H9 (cell line): ENCODE results near the gene ABCC3. TPM values are rescaled to one million over a fixed set of nuclear protein-coding genes. Genes with fewer than 3 reads are reported as not detected.

ENCODE experiments used
- DNase-seq: peaks from one replicate; pipeline ENCODE4 v3.0.0-alpha.2; 2017
- H2AFZ ChIP-seq: one replicate; pipeline ENCODE4 v1.6.1; 2013; ENCODE audit warnings: mild to moderate bottlenecking, low read length, control low read depth, moderate library complexity
- H2AK5ac ChIP-seq: 2 replicates; pipeline ENCODE4 v1.6.1; 2013; ENCODE audit warnings: low read length, control low read depth, mixed read lengths; ENCODE audit not compliant: insufficient read length
- H2BK120ac ChIP-seq: one replicate; pipeline ENCODE4 v1.6.1; 2013; ENCODE audit warnings: low read depth, mild to moderate bottlenecking, low read length, control low read depth, inconsistent platforms; ENCODE audit not compliant: poor library complexity, severe bottlenecking
- H2BK12ac ChIP-seq: 2 replicates; pipeline ENCODE4 v1.6.1; 2013; ENCODE audit warnings: low read length, control low read depth, mixed read lengths, low read depth; ENCODE audit not compliant: insufficient read length
- H2BK15ac ChIP-seq: 2 replicates; pipeline ENCODE4 v1.6.1; 2013; ENCODE audit warnings: low read depth, low read length, control low read depth
- H2BK20ac ChIP-seq: one replicate; pipeline ENCODE4 v1.6.1; 2013; ENCODE audit warnings: low read depth, mild to moderate bottlenecking, low read length, control low read depth, inconsistent platforms; ENCODE audit not compliant: poor library complexity, severe bottlenecking
- H2BK5ac ChIP-seq: 2 replicates; pipeline ENCODE4 v1.6.1; 2013; ENCODE audit warnings: low read length, control low read depth, mixed read lengths; ENCODE audit not compliant: insufficient read length
- H3K14ac ChIP-seq: 2 replicates; pipeline ENCODE4 v1.6.1; 2013; ENCODE audit warnings: low read length, control low read depth; ENCODE audit not compliant: insufficient read depth
- H3K18ac ChIP-seq: 2 replicates; pipeline ENCODE4 v1.6.1; 2013; ENCODE audit warnings: low read depth, mild to moderate bottlenecking, mixed read lengths, low read length, control low read depth; ENCODE audit not compliant: insufficient read length
- H3K23ac ChIP-seq: 2 replicates; pipeline ENCODE4 v1.6.1; 2013; ENCODE audit warnings: low read length, control low read depth, mixed read lengths, low read depth; ENCODE audit not compliant: insufficient read length
- H3K23me2 ChIP-seq: 2 replicates; pipeline ENCODE4 v1.6.1; 2013; ENCODE audit warnings: low read depth, mild to moderate bottlenecking, mixed read lengths, low read length, control low read depth; ENCODE audit not compliant: insufficient read length, poor library complexity, severe bottlenecking
- H3K27ac ChIP-seq: 2 replicates; pipeline ENCODE4 v1.5.1; 2013; ENCODE audit warnings: low read length, control low read depth, mixed read lengths, low read depth; ENCODE audit not compliant: insufficient read length
- H3K27me3 ChIP-seq: 2 replicates; pipeline ENCODE4 v1.6.1; 2013; ENCODE audit warnings: low read length, control low read depth, inconsistent platforms; ENCODE audit not compliant: insufficient read depth
- H3K4ac ChIP-seq: 2 replicates; pipeline ENCODE4 v1.6.1; 2013; ENCODE audit warnings: low read depth, mild to moderate bottlenecking, control low read depth, inconsistent platforms, low read length, moderate library complexity
- H3K4me1 ChIP-seq: 2 replicates; pipeline ENCODE4 v1.6.1; 2013; ENCODE audit warnings: low read length, control low read depth, inconsistent platforms; ENCODE audit not compliant: insufficient read depth
- H3K4me2 ChIP-seq: 2 replicates; pipeline ENCODE4 v1.6.1; 2013; ENCODE audit warnings: low read length, control low read depth, mixed read lengths; ENCODE audit not compliant: insufficient read length, insufficient read depth
- H3K56ac ChIP-seq: 2 replicates; pipeline ENCODE4 v1.6.1; 2013; ENCODE audit warnings: low read depth, mild to moderate bottlenecking, mixed read lengths, low read length, control low read depth; ENCODE audit not compliant: insufficient read length
- H3K79me1 ChIP-seq: 2 replicates; pipeline ENCODE4 v1.6.1; 2013; ENCODE audit warnings: low read depth, mild to moderate bottlenecking, moderate library complexity, low read length, control low read depth, inconsistent platforms; ENCODE audit not compliant: insufficient read depth, poor library complexity, severe bottlenecking
- H3K79me2 ChIP-seq: 2 replicates; pipeline ENCODE4 v1.6.1; 2013; ENCODE audit warnings: low read length, control low read depth, inconsistent platforms; ENCODE audit not compliant: insufficient read depth
- H3K9ac ChIP-seq: 2 replicates; pipeline ENCODE4 v1.6.1; 2013; ENCODE audit warnings: low read length, control low read depth, mixed read lengths; ENCODE audit not compliant: insufficient read length; ENCODE audit errors: extremely low read depth
- H3K9me3 ChIP-seq: one replicate; pipeline ENCODE4 v1.6.1; 2013; ENCODE audit warnings: low read depth, low read length, inconsistent platforms; ENCODE audit not compliant: control insufficient read depth
- H3T11ph ChIP-seq: one replicate; pipeline ENCODE4 v1.6.1; 2013; ENCODE audit warnings: mild to moderate bottlenecking, low read length, control low read depth, inconsistent platforms
- H4K20me1 ChIP-seq: one replicate; pipeline ENCODE4 v1.6.1; 2013; ENCODE audit not compliant: control insufficient read depth, insufficient read length, insufficient read depth
- H4K5ac ChIP-seq: 2 replicates; pipeline ENCODE4 v1.6.1; 2013; ENCODE audit warnings: low read depth, mild to moderate bottlenecking, mixed read lengths, low read length, control low read depth; ENCODE audit not compliant: insufficient read length
- H4K8ac ChIP-seq: replicated peaks from 2 replicates; pipeline ENCODE4 v1.6.1; 2013; ENCODE audit warnings: low read length, control low read depth, mixed read lengths, low read depth; ENCODE audit not compliant: insufficient read length
- H4K91ac ChIP-seq: 2 replicates; pipeline ENCODE4 v1.6.1; 2013; ENCODE audit warnings: low read depth, mild to moderate bottlenecking, moderate library complexity, mixed read lengths, low read length, control low read depth; ENCODE audit not compliant: insufficient read length
- H3K27ac Mint-ChIP-seq, 3 experiments: 2 replicates in 2 of 3; 3 replicates in 1 of 3; pipeline ENCODE4 v1.8.0; 2020 to 2021; ENCODE audit warnings: mixed read lengths in 3 of 3, mild to moderate bottlenecking in 1 of 3, moderate library complexity in 1 of 3
- H3K27me3 Mint-ChIP-seq: 2 replicates; pipeline ENCODE4 v1.8.0; 2021; ENCODE audit warnings: low read depth, mild to moderate bottlenecking, moderate library complexity, mixed read lengths
- H3K36me3 Mint-ChIP-seq, 3 experiments: 2 replicates in 2 of 3; 3 replicates in 1 of 3; pipeline ENCODE4 v1.8.0; 2020 to 2021; ENCODE audit warnings: low read depth in 3 of 3, mixed read lengths in 3 of 3; ENCODE audit not compliant: insufficient read depth in 1 of 3
- H3K4me1 Mint-ChIP-seq, 2 experiments: 2 replicates each; pipeline ENCODE4 v1.8.0; 2020; ENCODE audit warnings: mixed read lengths in 2 of 2
- H3K4me3 Mint-ChIP-seq, 2 experiments: 2 replicates in 1 of 2; 3 replicates in 1 of 2; pipeline ENCODE4 v1.8.0; 2020 to 2021; ENCODE audit warnings: mild to moderate bottlenecking in 2 of 2, mixed read lengths in 2 of 2, moderate library complexity in 1 of 2
- H3K9me3 Mint-ChIP-seq, 2 experiments: 2 replicates in 1 of 2; 3 replicates in 1 of 2; pipeline ENCODE4 v1.8.0; 2020; ENCODE audit warnings: mild to moderate bottlenecking in 2 of 2, mixed read lengths in 2 of 2, moderate library complexity in 1 of 2
- WGBS: extraction: QIAGEN DNeasy Blood & Tissue Kit; methylation state at CpG from one replicate; pipeline ENCODE4 v1.1.7; 2013; ENCODE audit warnings: missing lambda C conversion rate, low lambda C conversion rate, mixed read lengths; ENCODE audit not compliant: insufficient read length; ENCODE audit errors: extremely low coverage; 5-methylcytosine and 5-hydroxymethylcytosine counted together
- total RNA-seq: library from RNA; stranded (reverse); gene quantifications from 2 replicates; pipeline ENCODE4 v1.2.1, GENCODE V29; 2021
- TF ChIP-seq, protein P1 (sequence below): fragments of 200-600 bp; sonication (generic); conservative IDR thresholded peaks from 3 replicates; pipeline ENCODE4 v1.8.0; 2021; ENCODE audit warnings: antibody characterized with exemption, mild to moderate bottlenecking

ABCC3 gene
- total RNA-seq, 1 experiment from 2014 or later, result 0.31 TPM

DNA sequence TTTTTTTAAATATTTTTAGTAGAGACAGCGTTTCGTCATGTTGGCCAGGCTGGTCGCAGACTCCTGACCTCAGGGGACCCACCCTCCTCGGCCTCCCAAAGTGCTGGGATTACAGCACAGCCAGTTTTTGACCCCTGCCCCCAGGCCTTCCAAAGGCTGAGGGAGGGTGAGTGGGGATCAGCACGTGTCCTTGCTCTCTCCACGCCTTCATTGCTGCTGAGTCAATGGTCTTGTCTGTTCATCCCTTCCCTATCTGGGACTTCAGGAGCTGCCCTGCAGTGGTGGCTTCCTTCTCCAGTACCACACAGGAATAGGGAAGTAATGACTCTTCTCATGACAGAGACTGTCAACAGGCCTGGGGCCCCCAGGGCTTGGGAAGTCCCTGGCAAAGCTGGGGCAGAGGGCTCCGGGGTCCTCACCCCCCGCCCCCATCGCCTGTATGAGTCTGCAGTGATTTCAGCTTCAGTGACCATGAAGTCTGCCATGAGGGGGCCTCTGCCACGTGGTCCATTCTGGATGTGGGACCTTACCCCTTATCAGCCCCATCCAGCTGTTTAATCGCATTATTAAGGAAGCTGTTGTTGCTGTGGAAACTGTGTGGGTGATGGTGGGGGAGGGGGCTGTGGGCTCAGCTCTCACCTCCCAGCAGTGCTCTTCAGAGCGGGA is 6.1 kb downstream of the ABCC3 start:
- no CpG with 5 or more reads among the region's 12 CpGs for WGBS
- Histone ChIP-seq H3K27me3 (peaks cover 2% of the 10 kb centered on the region; the same call in 1 of the 2 replicates), H3K4me2 (no peak overlapping the region)

More for the DNA sequence above, 6.1 kb downstream of the ABCC3 start:
- H4K20me1 ChIP-seq, result peaks cover 2% of the 10 kb centered on the region
- H3K79me2 ChIP-seq, result no peaks in the 10 kb centered on the region
- no peak overlapping the region for H3K56ac ChIP-seq
- no peak overlapping the region for H3K27ac ChIP-seq
- TF ChIP-seq, protein P1, sequence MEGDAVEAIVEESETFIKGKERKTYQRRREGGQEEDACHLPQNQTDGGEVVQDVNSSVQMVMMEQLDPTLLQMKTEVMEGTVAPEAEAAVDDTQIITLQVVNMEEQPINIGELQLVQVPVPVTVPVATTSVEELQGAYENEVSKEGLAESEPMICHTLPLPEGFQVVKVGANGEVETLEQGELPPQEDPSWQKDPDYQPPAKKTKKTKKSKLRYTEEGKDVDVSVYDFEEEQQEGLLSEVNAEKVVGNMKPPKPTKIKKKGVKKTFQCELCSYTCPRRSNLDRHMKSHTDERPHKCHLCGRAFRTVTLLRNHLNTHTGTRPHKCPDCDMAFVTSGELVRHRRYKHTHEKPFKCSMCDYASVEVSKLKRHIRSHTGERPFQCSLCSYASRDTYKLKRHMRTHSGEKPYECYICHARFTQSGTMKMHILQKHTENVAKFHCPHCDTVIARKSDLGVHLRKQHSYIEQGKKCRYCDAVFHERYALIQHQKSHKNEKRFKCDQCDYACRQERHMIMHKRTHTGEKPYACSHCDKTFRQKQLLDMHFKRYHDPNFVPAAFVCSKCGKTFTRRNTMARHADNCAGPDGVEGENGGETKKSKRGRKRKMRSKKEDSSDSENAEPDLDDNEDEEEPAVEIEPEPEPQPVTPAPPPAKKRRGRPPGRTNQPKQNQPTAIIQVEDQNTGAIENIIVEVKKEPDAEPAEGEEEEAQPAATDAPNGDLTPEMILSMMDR, result no peak
- no peak overlapping the region for H3K4ac ChIP-seq
- no peak overlapping the region for H3T11ph ChIP-seq
- H2BK20ac ChIP-seq, result no peak overlapping the region
- H3K23me2 ChIP-seq, result no peaks in the 10 kb centered on the region
- H2BK15ac ChIP-seq, result no peak overlapping the region
- no peak overlapping the region for H4K5ac ChIP-seq
- no peak overlapping the region for H2BK5ac ChIP-seq
- H4K8ac ChIP-seq, result no peak overlapping the region
- Mint-ChIP-seq H3K9me3 (no peaks in the 10 kb centered on the region), H3K27me3 (peaks cover 20% of the 10 kb centered on the region), H3K36me3 (no peaks in the 10 kb centered on the region), H3K27ac (no peak overlapping the region; a peak in 2 of 7 replicates), H3K4me3 (no peak overlapping the region; a peak in 1 of 5 replicates), H3K4me1 (peaks cover 6 to 28% of the 10 kb centered on the region in 2 experiments)
- no peak overlapping the region for H2AK5ac ChIP-seq
- no peaks in the 10 kb centered on the region; the same call in 1 of the 2 replicates for H3K4me1 ChIP-seq
- no peak for DNase-seq
- H3K18ac ChIP-seq, result no peak overlapping the region
- H3K9ac ChIP-seq, result no peak overlapping the region
- no peak overlapping the region for H3K23ac ChIP-seq
- no peaks in the 10 kb centered on the region for H3K79me1 ChIP-seq
- no peak overlapping the region for H4K91ac ChIP-seq
- H2BK12ac ChIP-seq, result no peak overlapping the region
- H2BK120ac ChIP-seq, result no peak overlapping the region
- no peak overlapping the region; the same call in 1 of the 2 replicates for H3K14ac ChIP-seq
- H3K9me3 ChIP-seq, result no peaks in the 10 kb centered on the region
- no peak overlapping the region for H2AFZ ChIP-seq
